K562 (cell line): ENCODE results near the gene VWF. TPM values are rescaled to one million over a fixed set of nuclear protein-coding genes. Genes with fewer than 3 reads are reported as not detected.

ENCODE experiments used
- ATAC-seq: fragments of 200-7000 bp; cut with Tn5 transposase; 3 replicates; pipeline ENCODE4 v1.9.1; 2020; ENCODE audit warnings: moderate library complexity
- Bru-seq: library from RNA; stranded (reverse); fragments of 400-500 nt; gene quantifications from one replicate; lab custom pipeline; 2021; lab: Mats Ljungman, UMichigan
- BruChase-seq, 2 experiments: library from RNA; stranded (reverse); fragments of 400-500 nt; gene quantifications; one replicate each; lab custom pipeline; 2021; lab: Mats Ljungman, UMichigan
- BruUV-seq: library from RNA; stranded (reverse); fragments of 400-500 nt; replicated peaks from 2 replicates; lab custom pipeline; 2021; lab: Mats Ljungman, UMichigan
- CTCF ChIA-PET: fragments of 300-600 bp; formaldehyde crosslinking; extraction: SDS; loops from one replicate; lab custom pipeline; 2021; ENCODE audit warnings: low intra/inter-chr PET ratio; lab: Yijun Ruan, JAX
- POLR2A ChIA-PET: fragments of 300-600, 350-650 bp; sonication (Branson Sonifier 250); formaldehyde crosslinking; extraction: SDS; loops from one replicate; lab custom pipeline; 2021; ENCODE audit warnings: antibody characterized with exemption, inconsistent platforms; lab: Yijun Ruan, JAX
- DNase-seq, 4 experiments: peaks; one replicate each; pipeline versions ENCODE4 v3.0.0 to v3.0.0-alpha.2; 2011 to 2018; ENCODE audit warnings: low spot score in 3 of 4, mixed read lengths in 3 of 4; ENCODE audit errors: extremely low read depth in 1 of 4
- FAIRE-seq: peaks from 2 replicates; lab custom pipeline; 2011; peaks lifted over from hg19 to GRCh38; lab: Jason Lieb, UNC
- H2AFZ ChIP-seq: 2 replicates; pipeline ENCODE4 v1.6.0; 2011; ENCODE audit warnings: low read depth, low read length, control low read depth, inconsistent platforms
- H3K27ac ChIP-seq: fragments of 200-600 bp; 3 replicates; pipeline ENCODE4 v1.8.0; 2011; ENCODE audit warnings: low read depth, mild to moderate bottlenecking, control low read depth, inconsistent platforms, low read length, moderate library complexity, mixed read lengths; ENCODE audit errors: extremely low read depth
- H3K27me3 ChIP-seq, 2 experiments: fragments of 300-600 bp in 1 of 2; 2 replicates in 1 of 2; 3 replicates in 1 of 2; pipeline versions ENCODE4 v1.6.0 to v1.8.0; 2011; ENCODE audit warnings: inconsistent platforms in 2 of 2, low read length in 2 of 2, mild to moderate bottlenecking in 1 of 2, mixed read lengths in 1 of 2, moderate library complexity in 1 of 2; ENCODE audit not compliant: control insufficient read depth in 2 of 2, insufficient read depth in 2 of 2
- H3K36me3 ChIP-seq: fragments of 300-600 bp; 3 replicates; pipeline ENCODE4 v1.8.0; 2011; ENCODE audit warnings: mild to moderate bottlenecking, low read length, inconsistent platforms; ENCODE audit not compliant: control insufficient read depth, insufficient read depth
- H3K4me1 ChIP-seq, 2 experiments: fragments of 200-600 bp in 1 of 2; replicated peaks in 1 of 2; 2 replicates in 1 of 2; 3 replicates in 1 of 2; pipeline versions ENCODE4 v1.5.1 to v1.8.0; 2011; ENCODE audit warnings: inconsistent platforms in 2 of 2, low read length in 2 of 2, mild to moderate bottlenecking in 1 of 2, mixed read lengths in 1 of 2, moderate library complexity in 1 of 2; ENCODE audit not compliant: control insufficient read depth in 2 of 2, insufficient read depth in 2 of 2
- H3K4me2 ChIP-seq: 2 replicates; pipeline ENCODE4 v1.6.1; 2011; ENCODE audit warnings: low read length, control low read depth, inconsistent platforms, mixed read lengths; ENCODE audit not compliant: insufficient read depth
- H3K4me3 ChIP-seq: fragments of 200-600 bp; sonication (generic), shearing (Covaris generic); 2 replicates; pipeline ENCODE4 v1.5.1; 2016; ENCODE audit warnings: control low read depth, inconsistent platforms
- H3K79me2 ChIP-seq: fragments of 200-600 bp; 3 replicates; pipeline ENCODE4 v1.8.0; 2011; ENCODE audit warnings: low read length, inconsistent platforms; ENCODE audit not compliant: control insufficient read depth, insufficient read depth
- H3K9ac ChIP-seq, 2 experiments: 2 replicates each; pipeline versions ENCODE4 v1.6.0 to v1.6.1; 2011; ENCODE audit warnings: low read depth in 2 of 2, low read length in 2 of 2, control low read depth in 1 of 2, inconsistent platforms in 1 of 2, mild to moderate bottlenecking in 1 of 2, mixed read lengths in 1 of 2; ENCODE audit not compliant: insufficient read depth in 1 of 2
- H3K9me1 ChIP-seq: one replicate; pipeline ENCODE4 v1.6.0; 2011; ENCODE audit warnings: inconsistent platforms, mild to moderate bottlenecking, low read length, moderate library complexity; ENCODE audit not compliant: control insufficient read depth, insufficient read depth
- H3K9me3 ChIP-seq: replicated peaks from 2 replicates; pipeline ENCODE4 v1.5.1; 2011; ENCODE audit warnings: low read depth, low read length, inconsistent platforms; ENCODE audit not compliant: control insufficient read depth, insufficient read depth
- H4K20me1 ChIP-seq: replicated peaks from 2 replicates; pipeline ENCODE4 v1.6.1; 2011; ENCODE audit warnings: low read length, inconsistent platforms, mixed read lengths; ENCODE audit not compliant: control insufficient read depth, insufficient read depth
- CBX2 ChIP-seq: fragments of 200-600 bp; sonication (generic); IDR thresholded peaks from one replicate; pipeline ENCODE4 v1.6.1; 2012; ENCODE audit warnings: mild to moderate bottlenecking, low read length, inconsistent platforms; ENCODE audit not compliant: insufficient read depth, poor library complexity, severe bottlenecking
- JUN ChIP-seq, 2 experiments: sonication (generic) in 1 of 2; formaldehyde crosslinking in 1 of 2; IDR thresholded peaks; 2 replicates each; pipeline versions ENCODE4 v1.6.1 to v1.8.0; 2012 to 2022; ENCODE audit warnings: borderline replicate concordance in 2 of 2, mild to moderate bottlenecking in 2 of 2, improper control_type of control experiment in 1 of 2, low read depth in 1 of 2, low read length in 1 of 2, missing genetic modification reagents in 1 of 2
- MECOM ChIP-seq: fragments of 250-450 bp; sonication (Bioruptor Pico); IDR thresholded peaks from 2 replicates; pipeline ENCODE4 v1.8.0; 2022; ENCODE audit warnings: inconsistent platforms
- MTF1 ChIP-seq: fragments of 250-450 bp; sonication (Bioruptor Pico); IDR thresholded peaks from 2 replicates; pipeline ENCODE4 v1.9.0; 2021; ENCODE audit warnings: moderate library complexity, mild to moderate bottlenecking, inconsistent platforms, borderline replicate concordance
- POLR2B ChIP-seq: fragments of 450-650 bp; IDR thresholded peaks from 2 replicates; pipeline ENCODE4 v1.6.1; 2018; ENCODE audit warnings: low read depth; ENCODE audit not compliant: partially characterized antibody
- STAG1 ChIP-seq: sonication (generic); formaldehyde crosslinking; IDR thresholded peaks from 2 replicates; pipeline ENCODE4 v1.5.0; 2020; ENCODE audit warnings: missing genetic modification reagents, borderline replicate concordance
- THRAP3 ChIP-seq: fragments of 450-650 bp; IDR thresholded peaks from 2 replicates; pipeline ENCODE4 v1.6.1; 2016; ENCODE audit warnings: mild to moderate bottlenecking, inconsistent platforms, borderline replicate concordance
- ZBTB8A ChIP-seq: fragments of 450-650 bp; IDR thresholded peaks from 2 replicates; pipeline ENCODE4 v1.6.1; 2018; ENCODE audit warnings: mild to moderate bottlenecking, moderate library complexity; ENCODE audit not compliant: partially characterized antibody
- WGBS: fragments of 100-300 bp; shearing (Covaris generic); methylation state at CpG from one replicate; pipeline ENCODE4 v1.1.6; 2016; ENCODE audit warnings: low coverage, mixed read lengths; ENCODE audit not compliant: insufficient coverage; ENCODE audit errors: missing lambda C conversion rate; 5-methylcytosine and 5-hydroxymethylcytosine counted together
- in situ Hi-C: fragments of 300-500 bp; cut with MboI; formaldehyde crosslinking; loops from 4 replicates; pipeline ENCODE4 v1.15.0; 2018; ENCODE audit warnings: inconsistent platforms, mixed read lengths
- intact Hi-C: fragments of 100-400 bp; cut with micrococcal nuclease; formaldehyde crosslinking; loops from 2 replicates; pipeline ENCODE4 v1.14.2; 2022
- long read RNA-seq, 3 experiments: library from polyadenylated mRNA in 2 of 3; library from RNA in 1 of 3; unstranded in 2 of 3; stranded (forward) in 1 of 3; transcript quantifications; one replicate each; pipeline ENCODE4 v2.0.0, GENCODE V29; 2019 to 2022
- polyA minus RNA-seq, 3 experiments: library from RNA; depleted of rRNA, polyadenylated mRNA; stranded (reverse); fragments of >200 nt; gene quantifications; 2 replicates each; pipeline ENCODE4 v1.2.3, GENCODE V29; 2011
- polyA plus RNA-seq, 8 experiments: library from polyadenylated mRNA; depleted of rRNA in 4 of 8; stranded (reverse) in 5 of 8; unstranded in 3 of 8; fragments of >200 nt; fragmentation: Nextera tagmentation in 2 of 8; fragmentation: Illumina TruSeq in 1 of 8; extraction: Ambion mirVana in 2 of 8; extraction: Trizol in 1 of 8; gene quantifications; 2 replicates each; pipeline versions ENCODE4 v1.2.1 to v1.2.3, GENCODE V29; 2011 to 2014; ENCODE audit warnings: inconsistent platforms in 1 of 8, missing spikeins in 1 of 8
- total RNA-seq, 7 experiments: library from RNA; depleted of rRNA in 6 of 7; stranded (reverse); fragments of >200 nt in 6 of 7; fragmentation: Illumina TruSeq in 2 of 7; extraction: Trizol in 2 of 7; gene quantifications; 2 replicates each; pipeline versions ENCODE4 v1.2.1 to v1.2.3, GENCODE V29; 2011 to 2021; ENCODE audit warnings: low replicate concordance in 1 of 7
- TF ChIP-seq, protein P1 (sequence below): sonication (generic); formaldehyde crosslinking; IDR thresholded peaks from 2 replicates; pipeline ENCODE4 v1.8.0; 2023; ENCODE audit warnings: missing genetic modification reagents, mild to moderate bottlenecking, borderline replicate concordance

The VWF gene
- 0.02 TPM in 1 of 2 replicates, not detected in the other for total RNA-seq (2011; cell fraction: chromatin; rRNA removed; ENCODE audit: low replicate concordance)
- 0.33 TPM in 1 of 2 replicates, not detected in the other for total RNA-seq (2011; cell fraction: nucleolus; rRNA removed)
- not detected in 2 replicates for total RNA-seq (2011; cell fraction: nucleoplasm; rRNA removed)
- total RNA-seq (2014; rRNA removed) (not detected in 2 replicates), total RNA-seq (2014; rRNA removed; fragmentation: Illumina TruSeq; extraction: Trizol) (not detected in 2 replicates), total RNA-seq (2015; rRNA removed; fragmentation: Illumina TruSeq; extraction: Trizol) (not detected in 2 replicates), total RNA-seq (2021) (0.40 and 0.53 TPM in 2 replicates), polyA plus RNA-seq (2011; rRNA removed) (not detected in 2 replicates), polyA plus RNA-seq (2014; fragmentation: Illumina TruSeq; extraction: Trizol) (not detected in 2 replicates), polyA plus RNA-seq (2014; fragmentation: Nextera tagmentation; extraction: Ambion mirVana) (not detected), polyA plus RNA-seq (2014; rRNA removed) (not detected in 2 replicates), polyA minus RNA-seq (2011; rRNA and poly(A)+ RNA removed) (not detected in 2 replicates), Bru-seq, nascent RNA (percentile 1 among the genes with signal in this experiment), BruChase-seq, experiment 1, labeled RNA remaining after a 2-hour chase (not detected), BruChase-seq, experiment 2, labeled RNA remaining after a 6-hour chase (percentile 4 among the genes with signal in this experiment)
- 0.04 and 0.07 TPM in 2 replicates for polyA plus RNA-seq (2011; cell fraction: cytosol; rRNA removed)
- polyA plus RNA-seq (2011; cell fraction: nucleus; rRNA removed): 0.01 TPM in 2 replicates
- 0.01 TPM in 2 replicates for polyA plus RNA-seq (2012)
- polyA minus RNA-seq (2011; cell fraction: cytosol; rRNA and poly(A)+ RNA removed): not detected in 2 replicates
- polyA minus RNA-seq (2011; cell fraction: nucleus; rRNA and poly(A)+ RNA removed): not detected in 2 replicates
- long read RNA-seq, experiment 1: 0 reads
- long read RNA-seq, experiment 2: 0 reads
- long read RNA-seq, experiment 3: 0 reads

DNA sequence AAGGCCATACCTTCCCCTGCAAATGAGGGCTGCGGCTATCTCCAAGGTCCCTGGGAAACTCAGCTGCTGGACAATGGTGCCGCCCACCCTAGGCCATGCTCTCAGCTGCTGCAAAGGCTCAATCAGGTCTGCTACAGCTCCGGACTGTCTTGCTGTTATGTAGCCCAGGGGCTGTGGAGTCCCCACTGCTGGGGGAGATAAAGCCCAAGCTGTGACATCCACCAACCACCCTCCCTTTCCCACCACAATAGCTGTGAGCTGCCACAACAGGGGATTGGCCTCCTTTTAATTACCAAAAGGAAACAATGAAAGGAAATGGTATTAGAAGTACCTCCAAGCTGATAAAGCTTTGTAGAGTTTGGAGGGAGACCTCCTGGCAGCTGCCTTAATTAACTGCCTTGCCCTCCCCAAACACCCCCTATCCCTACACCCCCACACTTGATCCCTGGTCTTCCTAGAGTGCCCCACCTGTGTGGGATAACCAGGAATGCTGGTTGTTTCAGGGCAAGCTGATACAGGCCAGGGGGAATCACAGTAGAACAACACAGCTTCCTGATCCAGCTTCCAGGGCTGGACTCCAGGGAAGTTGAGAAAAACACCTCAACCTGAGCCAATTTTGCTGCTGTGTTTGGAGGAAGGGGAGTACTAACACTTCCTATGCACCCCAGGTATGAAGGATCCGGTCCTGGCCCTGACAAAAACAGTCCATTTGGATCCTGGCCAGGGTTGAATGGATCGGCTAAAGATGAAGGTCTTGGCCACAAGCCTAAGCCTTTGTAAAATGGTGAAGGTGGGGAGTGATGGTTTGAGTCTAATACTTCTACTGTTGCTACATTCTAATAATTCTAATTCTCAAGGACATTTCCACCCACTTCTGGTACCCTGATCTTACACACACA, at the start of gene VWF:
Gene VWF, minus strand, starts transcription at position 260 of the 899 bp plus-strand sequence. CDS start 1,474 bp downstream, outside the sequence.
- ChIA-PET CTCF (no interaction called here), POLR2A (no interaction called here)
- no peaks in the 10 kb centered on the region for H3K79me2 ChIP-seq
- 3% methylated on average over 5 of the region's 5 CpGs for WGBS
- H3K9ac ChIP-seq: no peak within 1 kb of the TSS
- intact Hi-C loops: no loop called here
- ATAC-seq (no peak), DNase-seq (no peak), FAIRE-seq (no peak)
- no peak within 1 kb of the TSS for H3K4me2 ChIP-seq
- in situ Hi-C loops: no loop called here
- H3K9me3 ChIP-seq: no peaks in the 10 kb centered on the region
- no peak within 1 kb of the TSS for H3K27ac ChIP-seq
- peaks cover 12 to 29% of the 10 kb centered on the region in 2 experiments; a peak in 4 of 5 replicates for H3K27me3 ChIP-seq
- no peaks in the 10 kb centered on the region; a peak in 1 of 5 replicates for H3K4me1 ChIP-seq
- no peaks in the 10 kb centered on the region for H4K20me1 ChIP-seq
- H2AFZ ChIP-seq: no peak within 1 kb of the TSS
- H3K36me3 ChIP-seq: no peaks in the 10 kb centered on the region
- H3K9me1 ChIP-seq: no peaks in the 10 kb centered on the region
- no peak within 1 kb of the TSS for H3K4me3 ChIP-seq
- no TSS peak for BruUV-seq
- TF ChIP-seq THRAP3 (no peak), MTF1 (CRISPR knock-in tag) (no peak), STAG1 (CRISPR knock-in tag) (no peak), MECOM (no peak), POLR2B (no peak), JUN (IDR thresholded peaks at IDR 0.05; ENCODE audit: borderline replicate concordance, low read depth, low read length) (no peak), JUN (CRISPR knock-in tag; IDR thresholded peaks at IDR 0.05; ENCODE audit: borderline replicate concordance) (no peak), CBX2 (no peak), ZBTB8A (no peak)
- TF ChIP-seq, protein P1, sequence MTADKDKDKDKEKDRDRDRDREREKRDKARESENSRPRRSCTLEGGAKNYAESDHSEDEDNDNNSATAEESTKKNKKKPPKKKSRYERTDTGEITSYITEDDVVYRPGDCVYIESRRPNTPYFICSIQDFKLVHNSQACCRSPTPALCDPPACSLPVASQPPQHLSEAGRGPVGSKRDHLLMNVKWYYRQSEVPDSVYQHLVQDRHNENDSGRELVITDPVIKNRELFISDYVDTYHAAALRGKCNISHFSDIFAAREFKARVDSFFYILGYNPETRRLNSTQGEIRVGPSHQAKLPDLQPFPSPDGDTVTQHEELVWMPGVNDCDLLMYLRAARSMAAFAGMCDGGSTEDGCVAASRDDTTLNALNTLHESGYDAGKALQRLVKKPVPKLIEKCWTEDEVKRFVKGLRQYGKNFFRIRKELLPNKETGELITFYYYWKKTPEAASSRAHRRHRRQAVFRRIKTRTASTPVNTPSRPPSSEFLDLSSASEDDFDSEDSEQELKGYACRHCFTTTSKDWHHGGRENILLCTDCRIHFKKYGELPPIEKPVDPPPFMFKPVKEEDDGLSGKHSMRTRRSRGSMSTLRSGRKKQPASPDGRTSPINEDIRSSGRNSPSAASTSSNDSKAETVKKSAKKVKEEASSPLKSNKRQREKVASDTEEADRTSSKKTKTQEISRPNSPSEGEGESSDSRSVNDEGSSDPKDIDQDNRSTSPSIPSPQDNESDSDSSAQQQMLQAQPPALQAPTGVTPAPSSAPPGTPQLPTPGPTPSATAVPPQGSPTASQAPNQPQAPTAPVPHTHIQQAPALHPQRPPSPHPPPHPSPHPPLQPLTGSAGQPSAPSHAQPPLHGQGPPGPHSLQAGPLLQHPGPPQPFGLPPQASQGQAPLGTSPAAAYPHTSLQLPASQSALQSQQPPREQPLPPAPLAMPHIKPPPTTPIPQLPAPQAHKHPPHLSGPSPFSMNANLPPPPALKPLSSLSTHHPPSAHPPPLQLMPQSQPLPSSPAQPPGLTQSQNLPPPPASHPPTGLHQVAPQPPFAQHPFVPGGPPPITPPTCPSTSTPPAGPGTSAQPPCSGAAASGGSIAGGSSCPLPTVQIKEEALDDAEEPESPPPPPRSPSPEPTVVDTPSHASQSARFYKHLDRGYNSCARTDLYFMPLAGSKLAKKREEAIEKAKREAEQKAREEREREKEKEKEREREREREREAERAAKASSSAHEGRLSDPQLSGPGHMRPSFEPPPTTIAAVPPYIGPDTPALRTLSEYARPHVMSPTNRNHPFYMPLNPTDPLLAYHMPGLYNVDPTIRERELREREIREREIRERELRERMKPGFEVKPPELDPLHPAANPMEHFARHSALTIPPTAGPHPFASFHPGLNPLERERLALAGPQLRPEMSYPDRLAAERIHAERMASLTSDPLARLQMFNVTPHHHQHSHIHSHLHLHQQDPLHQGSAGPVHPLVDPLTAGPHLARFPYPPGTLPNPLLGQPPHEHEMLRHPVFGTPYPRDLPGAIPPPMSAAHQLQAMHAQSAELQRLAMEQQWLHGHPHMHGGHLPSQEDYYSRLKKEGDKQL (CRISPR knock-in tag): no peak
